AG10803 (cell line): ENCODE results near the gene SEC14L2.

ENCODE experiments used
- DNase-seq: peaks from one replicate; pipeline ENCODE4 v3.0.0; 2010; ENCODE audit warnings: low read depth
- H3K4me3 ChIP-seq: 2 replicates; pipeline ENCODE4 v1.5.1; 2011; ENCODE audit warnings: mild to moderate bottlenecking, low read length, control low read depth
- CTCF ChIP-seq: conservative IDR thresholded peaks from 2 replicates; pipeline ENCODE4 v1.5.1; 2011; ENCODE audit warnings: mild to moderate bottlenecking, low read length, control low read depth, inconsistent platforms

SEC14L2 gene

GRCh38 chr22:30373331-30374325 lies 23.2 kb upstream of the SEC14L2 start:
- DNase-seq = no peak
- no peak overlapping the region for H3K4me3 ChIP-seq
- no peak for TF ChIP-seq CTCF

- H3K4me3 ChIP-seq = no peak overlapping the region
Observed at GRCh38 chr22:30375312-30375849, 21.4 kb upstream of the SEC14L2 start.

GRCh38 chr22:30380011-30380410 lies 16.8 kb upstream of the SEC14L2 start:
- no peak for TF ChIP-seq CTCF
- DNase-seq = no peak

More at GRCh38 chr22:30375312-30375849, 21.4 kb upstream of the SEC14L2 start:
- no peak for TF ChIP-seq CTCF
- no peak for DNase-seq

GRCh38 chr22:30381264-30381663 lies 15.6 kb upstream of the SEC14L2 start:
- DNase-seq = no peak
- no peak for TF ChIP-seq CTCF
- no peak overlapping the region for H3K4me3 ChIP-seq

More at GRCh38 chr22:30380011-30380410, 16.8 kb upstream of the SEC14L2 start:
- H3K4me3 ChIP-seq = no peak overlapping the region

GRCh38 chr22:30382340-30382739 lies 14.5 kb upstream of the SEC14L2 start:
- TF ChIP-seq CTCF = no peak
- H3K4me3 ChIP-seq = no peak overlapping the region
- DNase-seq = no peak

- no peak for TF ChIP-seq CTCF
- DNase-seq = no peak
- no peak overlapping the region for H3K4me3 ChIP-seq
Observed at GRCh38 chr22:30383061-30383460, 13.8 kb upstream of the SEC14L2 start.
